Mesendoderm (in vitro differentiated cells): ENCODE data around the gene TLL2.

Source experiments
- DNase-seq: peaks from one replicate; pipeline ENCODE4 v3.0.0; 2013
- H2AK5ac ChIP-seq: 2 replicates; pipeline ENCODE4 v1.6.1; 2013; ENCODE audit warnings: low read length, inconsistent platforms
- H2BK120ac ChIP-seq: 2 replicates; pipeline ENCODE4 v1.6.1; 2013; ENCODE audit warnings: low read depth, mild to moderate bottlenecking, low read length, moderate library complexity, mixed read lengths
- H2BK15ac ChIP-seq: replicated peaks from 2 replicates; pipeline ENCODE4 v1.6.1; 2013; ENCODE audit warnings: low read depth, mild to moderate bottlenecking, moderate library complexity
- H2BK5ac ChIP-seq: 2 replicates; pipeline ENCODE4 v1.6.1; 2013; ENCODE audit warnings: low read length, inconsistent platforms
- H3K18ac ChIP-seq: 2 replicates; pipeline ENCODE4 v1.6.1; 2013; ENCODE audit warnings: mild to moderate bottlenecking, low read length, mixed read lengths
- H3K23ac ChIP-seq: one replicate; pipeline ENCODE4 v1.6.1; 2013; ENCODE audit warnings: low read length
- H3K27ac ChIP-seq: 2 replicates; pipeline ENCODE4 v1.5.1; 2013; ENCODE audit warnings: low read depth, mild to moderate bottlenecking, inconsistent platforms, low read length, moderate library complexity
- H3K27me3 ChIP-seq: 2 replicates; pipeline ENCODE4 v1.6.1; 2013; ENCODE audit warnings: low read length, control low read depth, mild to moderate bottlenecking, inconsistent platforms; ENCODE audit not compliant: insufficient read depth, poor library complexity
- H3K36me3 ChIP-seq: 2 replicates; pipeline ENCODE4 v1.6.1; 2013; ENCODE audit warnings: low read length, inconsistent platforms; ENCODE audit not compliant: control insufficient read depth, insufficient read depth
- H3K4ac ChIP-seq: one replicate; pipeline ENCODE4 v1.6.1; 2013; ENCODE audit warnings: low read depth, mild to moderate bottlenecking, low read length, moderate library complexity
- H3K4me1 ChIP-seq: 2 replicates; pipeline ENCODE4 v1.6.1; 2013; ENCODE audit warnings: low read depth, low read length, inconsistent platforms; ENCODE audit not compliant: control insufficient read depth
- H3K4me2 ChIP-seq: 2 replicates; pipeline ENCODE4 v1.6.1; 2013; ENCODE audit warnings: low read length
- H3K4me3 ChIP-seq: 2 replicates; pipeline ENCODE4 v1.5.1; 2013; ENCODE audit warnings: mild to moderate bottlenecking, low read length
- H3K56ac ChIP-seq: one replicate; pipeline ENCODE4 v1.6.1; 2013; ENCODE audit warnings: low read length
- H3K79me1 ChIP-seq: 2 replicates; pipeline ENCODE4 v1.6.1; 2013; ENCODE audit warnings: low read length, inconsistent platforms
- H3K79me2 ChIP-seq: 2 replicates; pipeline ENCODE4 v1.6.1; 2013; ENCODE audit warnings: mild to moderate bottlenecking, low read length; ENCODE audit not compliant: control insufficient read depth, insufficient read depth
- H3K9ac ChIP-seq: 2 replicates; pipeline ENCODE4 v1.6.1; 2013; ENCODE audit warnings: low read length, inconsistent platforms
- H4K5ac ChIP-seq: one replicate; pipeline ENCODE4 v1.6.1; 2013; ENCODE audit warnings: low read length
- H4K8ac ChIP-seq: one replicate; pipeline ENCODE4 v1.6.1; 2013; ENCODE audit warnings: low read depth, mild to moderate bottlenecking, control low read depth, low read length, moderate library complexity
- WGBS: extraction: QIAGEN DNeasy Blood & Tissue Kit; methylation state at CpG from one replicate; pipeline ENCODE4 v1.1.7; 2013; ENCODE audit warnings: low lambda C conversion rate, missing lambda C conversion rate; ENCODE audit not compliant: insufficient coverage; ENCODE audit errors: extremely low coverage; 5-methylcytosine and 5-hydroxymethylcytosine counted together

Gene TLL2

GRCh38 chr10:96496281-96496925, 17.3 kb downstream of the TLL2 start:
- H2BK120ac ChIP-seq, result no peak overlapping the region
- no peak overlapping the region for H2BK15ac ChIP-seq
- no peak overlapping the region for H3K4me3 ChIP-seq
- no peak overlapping the region for H3K9ac ChIP-seq
- DNase-seq, result peak; percentile 54
- no peak overlapping the region for H4K8ac ChIP-seq
- H4K5ac ChIP-seq, result no peak overlapping the region
- H3K36me3 ChIP-seq, result no peaks in the 10 kb centered on the region
- H3K4me2 ChIP-seq, result no peak overlapping the region
- H3K27ac ChIP-seq, result no peak overlapping the region
- H3K23ac ChIP-seq, result no peak overlapping the region
- H2BK5ac ChIP-seq, result no peak overlapping the region
- H3K79me2 ChIP-seq, result no peaks in the 10 kb centered on the region
- H2AK5ac ChIP-seq, result no peak overlapping the region
- WGBS, result no CpG with 5 or more reads among the region's 6 CpGs
- H3K79me1 ChIP-seq, result no peaks in the 10 kb centered on the region
- no peaks in the 10 kb centered on the region for H3K27me3 ChIP-seq
- no peaks in the 10 kb centered on the region for H3K4me1 ChIP-seq
- no peak overlapping the region for H3K56ac ChIP-seq
- no peak overlapping the region for H3K18ac ChIP-seq
- no peak overlapping the region for H3K4ac ChIP-seq

GRCh38 chr10:96495544-96495943, 18.2 kb downstream of the TLL2 start:
- no peak overlapping the region for H3K9ac ChIP-seq
- H3K36me3 ChIP-seq, result no peaks in the 10 kb centered on the region
- H3K4me1 ChIP-seq, result no peaks in the 10 kb centered on the region
- H2BK120ac ChIP-seq, result no peak overlapping the region
- H3K79me2 ChIP-seq, result no peaks in the 10 kb centered on the region
- no peak overlapping the region for H3K4ac ChIP-seq
- H3K4me2 ChIP-seq, result no peak overlapping the region
- H2BK15ac ChIP-seq, result no peak overlapping the region
- H4K8ac ChIP-seq, result no peak overlapping the region
- no CpG with 5 or more reads among the region's 6 CpGs for WGBS
- no peaks in the 10 kb centered on the region for H3K27me3 ChIP-seq
- H4K5ac ChIP-seq, result no peak overlapping the region
- H3K4me3 ChIP-seq, result no peak overlapping the region
- DNase-seq, result no peak
- no peak overlapping the region for H3K18ac ChIP-seq
- H3K23ac ChIP-seq, result no peak overlapping the region
- H3K56ac ChIP-seq, result no peak overlapping the region
- H2BK5ac ChIP-seq, result no peak overlapping the region
- no peaks in the 10 kb centered on the region for H3K79me1 ChIP-seq
- no peak overlapping the region for H3K27ac ChIP-seq
- H2AK5ac ChIP-seq, result no peak overlapping the region

- H3K56ac ChIP-seq, result no peak overlapping the region
- no peak overlapping the region for H3K4me2 ChIP-seq
- no peak overlapping the region for H3K4ac ChIP-seq
- no peak overlapping the region for H3K18ac ChIP-seq
- H3K27me3 ChIP-seq, result no peaks in the 10 kb centered on the region
- H2BK120ac ChIP-seq, result no peak overlapping the region
- no peak overlapping the region for H3K23ac ChIP-seq
- no peak overlapping the region for H3K4me3 ChIP-seq
- no peaks in the 10 kb centered on the region for H3K36me3 ChIP-seq
- H2BK15ac ChIP-seq, result no peak overlapping the region
- no peaks in the 10 kb centered on the region for H3K4me1 ChIP-seq
- H4K8ac ChIP-seq, result no peak overlapping the region
- no peak overlapping the region for H2BK5ac ChIP-seq
- no peak overlapping the region for H2AK5ac ChIP-seq
- H3K27ac ChIP-seq, result no peak overlapping the region
- H3K9ac ChIP-seq, result no peak overlapping the region
- no peak for DNase-seq
- no peaks in the 10 kb centered on the region for H3K79me1 ChIP-seq
- no peaks in the 10 kb centered on the region for H3K79me2 ChIP-seq
- H4K5ac ChIP-seq, result no peak overlapping the region
- no CpG with 5 or more reads among the region's 4 CpGs for WGBS
Measured at GRCh38 chr10:96494694-96495093, 19.0 kb downstream of the TLL2 start.

GRCh38 chr10:96493871-96494525, 19.7 kb downstream of the TLL2 start:
- Histone ChIP-seq H3K18ac (no peak overlapping the region), H3K79me2 (no peaks in the 10 kb centered on the region)

GRCh38 chr10:96493254-96493653, 20.5 kb downstream of the TLL2 start:
- Histone ChIP-seq H4K8ac (no peak overlapping the region), H3K4me1 (no peaks in the 10 kb centered on the region), H3K23ac (no peak overlapping the region), H2AK5ac (no peak overlapping the region), H2BK15ac (no peak overlapping the region), H2BK5ac (no peak overlapping the region), H2BK120ac (no peak overlapping the region), H3K4me2 (no peak overlapping the region), H3K4ac (no peak overlapping the region), H3K18ac (no peak overlapping the region), H3K79me1 (no peaks in the 10 kb centered on the region), H3K9ac (no peak overlapping the region), H3K36me3 (no peaks in the 10 kb centered on the region), H3K79me2 (no peaks in the 10 kb centered on the region), H4K5ac (no peak overlapping the region), H3K27ac (no peak overlapping the region), H3K4me3 (no peak overlapping the region), H3K27me3 (no peaks in the 10 kb centered on the region), H3K56ac (no peak overlapping the region)
- WGBS, result no CpG with 5 or more reads among the region's 2 CpGs
- no peak for DNase-seq

More at GRCh38 chr10:96493871-96494525, 19.7 kb downstream of the TLL2 start:
- no peak for DNase-seq
- H3K56ac ChIP-seq, result no peak overlapping the region
- WGBS, result no CpG with 5 or more reads among the region's 12 CpGs
- H2BK15ac ChIP-seq, result no peak overlapping the region
- no peak overlapping the region for H4K8ac ChIP-seq
- H3K36me3 ChIP-seq, result no peaks in the 10 kb centered on the region
- no peak overlapping the region for H3K23ac ChIP-seq
- no peak overlapping the region for H3K4ac ChIP-seq
- no peak overlapping the region for H3K27ac ChIP-seq
- no peak overlapping the region for H3K4me2 ChIP-seq
- H2AK5ac ChIP-seq, result no peak overlapping the region
- H3K4me1 ChIP-seq, result no peaks in the 10 kb centered on the region
- no peaks in the 10 kb centered on the region for H3K27me3 ChIP-seq
- no peak overlapping the region for H3K9ac ChIP-seq
- no peak overlapping the region for H2BK5ac ChIP-seq
- H3K4me3 ChIP-seq, result no peak overlapping the region
- H4K5ac ChIP-seq, result no peak overlapping the region
- no peaks in the 10 kb centered on the region for H3K79me1 ChIP-seq
- H2BK120ac ChIP-seq, result no peak overlapping the region

- Histone ChIP-seq H4K5ac (no peak overlapping the region), H3K79me2 (no peaks in the 10 kb centered on the region), H2BK120ac (no peak overlapping the region), H3K4me3 (no peak overlapping the region), H2BK5ac (no peak overlapping the region), H3K4me2 (no peak overlapping the region), H4K8ac (no peak overlapping the region), H3K27ac (no peak overlapping the region), H3K36me3 (no peaks in the 10 kb centered on the region), H3K79me1 (no peaks in the 10 kb centered on the region), H3K23ac (no peak overlapping the region), H2AK5ac (no peak overlapping the region), H3K9ac (no peak overlapping the region), H3K27me3 (no peaks in the 10 kb centered on the region), H2BK15ac (no peak overlapping the region), H3K18ac (no peak overlapping the region), H3K4ac (no peak overlapping the region), H3K56ac (no peak overlapping the region), H3K4me1 (no peaks in the 10 kb centered on the region)
- WGBS, result no CpG with 5 or more reads among the region's 3 CpGs
- DNase-seq, result peak; percentile 33
Measured at GRCh38 chr10:96491303-96491702, 22.4 kb downstream of the TLL2 start.
